HL-60 (cell line): ENCODE results near the gene FNDC3B.

Source experiments
- DNase-seq, 2 experiments: peaks; one replicate each; pipeline ENCODE4 v3.0.0-alpha.2; 2010 to 2020; ENCODE audit warnings: low read depth in 1 of 2, low spot score in 1 of 2
- H3K27ac ChIP-seq: fragments of 250-450 bp; sonication (Bioruptor Pico); replicated peaks from 2 replicates; pipeline ENCODE4 v1.5.1; 2020; ENCODE audit warnings: mild to moderate bottlenecking, moderate library complexity
- H3K27me3 ChIP-seq: fragments of 250-450 bp; sonication (Bioruptor Pico); 2 replicates; pipeline ENCODE4 v1.5.1; 2021; ENCODE audit warnings: mild to moderate bottlenecking, moderate library complexity; ENCODE audit not compliant: insufficient read depth, poor library complexity, severe bottlenecking
- H3K4me3 ChIP-seq: replicated peaks from 2 replicates; pipeline ENCODE4 v1.5.1; 2011; ENCODE audit warnings: mild to moderate bottlenecking, control low read depth, low read length; ENCODE audit not compliant: insufficient read depth
- GABPA ChIP-seq: IDR thresholded peaks from 2 replicates; pipeline ENCODE4 v1.6.1; 2012; ENCODE audit warnings: low read depth
- POLR2AphosphoS5 ChIP-seq: IDR thresholded peaks from 2 replicates; pipeline ENCODE4 v1.6.1; 2012; ENCODE audit warnings: low read depth
- SPI1 ChIP-seq: IDR thresholded peaks from 2 replicates; pipeline ENCODE4 v1.6.1; 2012; ENCODE audit warnings: low read depth, mild to moderate bottlenecking, borderline replicate concordance
- TF ChIP-seq, protein P1 (sequence below): IDR thresholded peaks from 2 replicates; pipeline ENCODE4 v1.6.1; 2012; ENCODE audit warnings: low read depth; ENCODE audit not compliant: insufficient replicate concordance
- TF ChIP-seq, protein P2 (sequence below): IDR thresholded peaks from one replicate; pipeline ENCODE4 v1.5.1; 2011; ENCODE audit warnings: low read length, control low read depth, inconsistent platforms; ENCODE audit not compliant: insufficient read depth

The FNDC3B gene

DNA sequence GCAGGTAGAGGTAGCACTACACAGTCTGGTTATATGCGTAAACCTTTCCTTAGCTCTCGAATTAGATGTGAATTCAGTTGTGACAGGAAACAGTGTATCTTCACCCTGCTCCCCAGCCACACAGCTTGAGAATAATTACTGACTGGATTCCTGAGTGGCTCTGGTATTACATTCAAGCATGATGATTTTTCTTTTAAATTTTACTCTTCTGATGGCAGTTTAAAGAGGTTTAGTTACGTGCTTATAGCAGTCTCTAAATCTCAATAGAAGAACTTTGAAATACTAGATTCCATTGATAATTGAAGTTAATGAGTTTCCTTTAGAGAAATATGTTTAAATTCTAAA is 98.8 kb downstream of the FNDC3B start:
- Histone ChIP-seq H3K4me3 (no peak overlapping the region), H3K27ac (peak overlapping the region; percentile 98), H3K27me3 (no peaks in the 10 kb centered on the region)
- DNase-seq = no peak
- no peak for TF ChIP-seq SPI1
- TF ChIP-seq, protein P1, sequence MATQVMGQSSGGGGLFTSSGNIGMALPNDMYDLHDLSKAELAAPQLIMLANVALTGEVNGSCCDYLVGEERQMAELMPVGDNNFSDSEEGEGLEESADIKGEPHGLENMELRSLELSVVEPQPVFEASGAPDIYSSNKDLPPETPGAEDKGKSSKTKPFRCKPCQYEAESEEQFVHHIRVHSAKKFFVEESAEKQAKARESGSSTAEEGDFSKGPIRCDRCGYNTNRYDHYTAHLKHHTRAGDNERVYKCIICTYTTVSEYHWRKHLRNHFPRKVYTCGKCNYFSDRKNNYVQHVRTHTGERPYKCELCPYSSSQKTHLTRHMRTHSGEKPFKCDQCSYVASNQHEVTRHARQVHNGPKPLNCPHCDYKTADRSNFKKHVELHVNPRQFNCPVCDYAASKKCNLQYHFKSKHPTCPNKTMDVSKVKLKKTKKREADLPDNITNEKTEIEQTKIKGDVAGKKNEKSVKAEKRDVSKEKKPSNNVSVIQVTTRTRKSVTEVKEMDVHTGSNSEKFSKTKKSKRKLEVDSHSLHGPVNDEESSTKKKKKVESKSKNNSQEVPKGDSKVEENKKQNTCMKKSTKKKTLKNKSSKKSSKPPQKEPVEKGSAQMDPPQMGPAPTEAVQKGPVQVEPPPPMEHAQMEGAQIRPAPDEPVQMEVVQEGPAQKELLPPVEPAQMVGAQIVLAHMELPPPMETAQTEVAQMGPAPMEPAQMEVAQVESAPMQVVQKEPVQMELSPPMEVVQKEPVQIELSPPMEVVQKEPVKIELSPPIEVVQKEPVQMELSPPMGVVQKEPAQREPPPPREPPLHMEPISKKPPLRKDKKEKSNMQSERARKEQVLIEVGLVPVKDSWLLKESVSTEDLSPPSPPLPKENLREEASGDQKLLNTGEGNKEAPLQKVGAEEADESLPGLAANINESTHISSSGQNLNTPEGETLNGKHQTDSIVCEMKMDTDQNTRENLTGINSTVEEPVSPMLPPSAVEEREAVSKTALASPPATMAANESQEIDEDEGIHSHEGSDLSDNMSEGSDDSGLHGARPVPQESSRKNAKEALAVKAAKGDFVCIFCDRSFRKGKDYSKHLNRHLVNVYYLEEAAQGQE = no peak
- TF ChIP-seq GABPA = no peak
- TF ChIP-seq POLR2AphosphoS5 = no peak
- TF ChIP-seq, protein P2, sequence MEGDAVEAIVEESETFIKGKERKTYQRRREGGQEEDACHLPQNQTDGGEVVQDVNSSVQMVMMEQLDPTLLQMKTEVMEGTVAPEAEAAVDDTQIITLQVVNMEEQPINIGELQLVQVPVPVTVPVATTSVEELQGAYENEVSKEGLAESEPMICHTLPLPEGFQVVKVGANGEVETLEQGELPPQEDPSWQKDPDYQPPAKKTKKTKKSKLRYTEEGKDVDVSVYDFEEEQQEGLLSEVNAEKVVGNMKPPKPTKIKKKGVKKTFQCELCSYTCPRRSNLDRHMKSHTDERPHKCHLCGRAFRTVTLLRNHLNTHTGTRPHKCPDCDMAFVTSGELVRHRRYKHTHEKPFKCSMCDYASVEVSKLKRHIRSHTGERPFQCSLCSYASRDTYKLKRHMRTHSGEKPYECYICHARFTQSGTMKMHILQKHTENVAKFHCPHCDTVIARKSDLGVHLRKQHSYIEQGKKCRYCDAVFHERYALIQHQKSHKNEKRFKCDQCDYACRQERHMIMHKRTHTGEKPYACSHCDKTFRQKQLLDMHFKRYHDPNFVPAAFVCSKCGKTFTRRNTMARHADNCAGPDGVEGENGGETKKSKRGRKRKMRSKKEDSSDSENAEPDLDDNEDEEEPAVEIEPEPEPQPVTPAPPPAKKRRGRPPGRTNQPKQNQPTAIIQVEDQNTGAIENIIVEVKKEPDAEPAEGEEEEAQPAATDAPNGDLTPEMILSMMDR = no peak

DNA sequence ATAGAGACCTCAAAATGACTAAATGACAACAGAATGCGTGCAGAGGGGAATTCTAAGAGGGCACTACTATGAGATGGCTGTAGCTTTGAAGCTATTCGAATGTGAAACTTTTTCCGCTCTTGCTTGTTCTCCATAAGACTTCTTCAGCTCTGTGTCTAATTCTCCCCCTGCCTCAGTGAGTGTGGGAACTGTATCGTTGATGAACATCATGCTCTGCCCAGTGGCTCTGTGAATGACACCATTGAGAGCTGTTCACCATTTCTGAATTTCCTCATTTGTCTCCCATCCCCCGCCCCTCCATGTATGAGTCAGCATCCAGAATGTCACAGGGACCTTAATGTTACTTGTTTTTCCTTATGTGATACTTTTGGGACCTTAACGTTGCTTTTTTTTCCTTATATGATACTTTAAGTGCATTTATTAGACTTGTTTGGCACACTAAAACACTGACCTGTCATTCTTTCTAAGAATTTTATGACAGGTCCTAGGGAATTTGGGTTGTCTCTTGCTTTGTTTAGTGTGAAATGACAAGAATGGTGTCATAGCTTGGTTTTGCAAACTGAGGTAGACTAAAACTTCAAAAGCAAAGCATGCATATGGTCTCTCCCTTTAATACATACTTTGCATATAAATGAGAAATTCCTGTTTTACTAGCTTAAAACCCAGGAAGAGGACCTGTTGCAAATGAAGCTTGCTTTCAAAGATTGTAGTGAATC is 99.6 kb downstream of the FNDC3B start:
- peak in 1 of 2 experiments; percentile 84 for DNase-seq
- Histone ChIP-seq H3K27ac (peak overlapping the region; percentile 98), H3K4me3 (no peak overlapping the region), H3K27me3 (no peaks in the 10 kb centered on the region)
- TF ChIP-seq, protein P1 = no peak
- 0 out of 2 replicates have a peak, but pooled peaks have one; percentile 24 for TF ChIP-seq POLR2AphosphoS5

DNA sequence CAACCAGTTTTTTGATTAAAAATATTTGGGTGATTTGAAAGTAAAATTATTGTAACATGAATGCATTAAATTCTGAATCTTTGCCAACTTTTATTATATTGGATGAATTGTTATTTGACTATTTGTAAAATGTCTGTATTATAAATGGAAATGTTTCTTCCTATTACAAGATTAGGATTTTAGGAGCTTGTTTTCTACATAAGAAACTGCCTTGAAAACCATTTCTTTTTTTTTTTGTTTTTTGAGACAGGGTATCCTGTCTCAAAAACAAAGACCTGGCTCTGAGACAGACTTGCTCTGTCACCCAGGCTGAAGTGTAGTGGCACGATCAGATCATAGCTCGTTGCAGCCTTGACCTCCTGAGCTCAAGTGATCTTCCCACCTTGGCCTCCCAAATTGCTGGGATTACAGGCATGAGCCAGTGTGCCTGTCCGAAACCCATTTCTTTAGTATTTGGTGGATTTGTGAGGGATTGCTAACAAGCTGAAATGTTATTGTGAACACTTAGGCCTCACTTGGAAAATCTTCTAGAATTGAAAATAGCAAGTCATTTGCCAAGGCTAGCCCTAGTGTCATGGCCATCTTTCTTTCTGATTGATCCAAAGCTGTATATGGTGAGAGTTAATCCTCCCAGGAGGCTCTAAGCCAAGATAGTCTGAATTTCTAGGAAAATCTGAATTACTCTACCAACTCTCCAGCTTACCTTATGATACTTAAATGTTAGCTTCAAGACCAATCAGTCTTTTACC is 100.3 kb downstream of the FNDC3B start:
- TF ChIP-seq POLR2AphosphoS5 = no peak
- TF ChIP-seq, protein P2 = no peak
- no peak for TF ChIP-seq GABPA
- TF ChIP-seq, protein P1 = no peak
- no peak for TF ChIP-seq SPI1
- Histone ChIP-seq H3K27me3 (no peaks in the 10 kb centered on the region), H3K27ac (peak overlapping the region; percentile 98), H3K4me3 (no peak overlapping the region)
- no peak for DNase-seq
